Gastroesophageal sphincter (tissue), 3 donors: ENCODE results near the gene PPP2R5C.

ENCODE experiments used
- POLR2A ChIP-seq, 2 donors: fragments of 450-650 bp; IDR thresholded peaks; one replicate each; pipeline ENCODE4 v1.6.1; 2017; ENCODE audit warnings: antibody characterized with exemption in 2 of 2, mild to moderate bottlenecking in 2 of 2, moderate library complexity in 1 of 2
- POLR2AphosphoS5 ChIP-seq: sonication (generic); formaldehyde crosslinking; IDR thresholded peaks from one replicate; pipeline ENCODE4 v1.6.1; 2017; ENCODE audit warnings: antibody characterized with exemption
- TF ChIP-seq, protein P1 (sequence below), 4 experiments: fragments of 200-600 bp in 2 of 4; fragments of 450-650 bp in 2 of 4; sonication (generic) in 1 of 4; IDR thresholded peaks; one replicate each; pipeline ENCODE4 v1.5.1; 2017 to 2019; ENCODE audit warnings: antibody characterized with exemption in 4 of 4, mild to moderate bottlenecking in 2 of 4, moderate library complexity in 2 of 4

DNA sequence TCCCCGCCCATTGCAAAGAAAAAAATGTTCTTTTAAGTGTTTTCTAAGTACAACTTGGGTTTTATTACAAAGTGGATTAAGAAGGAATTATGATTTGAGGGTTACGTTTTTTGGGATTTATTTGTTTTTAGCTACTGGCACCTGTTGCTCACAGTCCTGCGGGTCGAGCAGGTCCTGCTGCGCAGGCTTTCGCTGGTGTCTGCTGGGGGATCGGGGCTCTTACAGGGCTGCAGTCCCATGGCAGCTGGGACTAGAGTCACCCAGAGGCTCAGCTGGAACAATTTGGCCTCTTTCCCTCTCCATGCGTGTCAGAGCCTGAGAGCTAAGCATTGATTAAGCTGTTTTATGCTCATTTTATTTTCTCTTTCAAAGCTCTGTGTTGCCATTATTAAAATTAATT, 147.3 kb downstream of the PPP2R5C start:
- TF ChIP-seq, protein P1, sequence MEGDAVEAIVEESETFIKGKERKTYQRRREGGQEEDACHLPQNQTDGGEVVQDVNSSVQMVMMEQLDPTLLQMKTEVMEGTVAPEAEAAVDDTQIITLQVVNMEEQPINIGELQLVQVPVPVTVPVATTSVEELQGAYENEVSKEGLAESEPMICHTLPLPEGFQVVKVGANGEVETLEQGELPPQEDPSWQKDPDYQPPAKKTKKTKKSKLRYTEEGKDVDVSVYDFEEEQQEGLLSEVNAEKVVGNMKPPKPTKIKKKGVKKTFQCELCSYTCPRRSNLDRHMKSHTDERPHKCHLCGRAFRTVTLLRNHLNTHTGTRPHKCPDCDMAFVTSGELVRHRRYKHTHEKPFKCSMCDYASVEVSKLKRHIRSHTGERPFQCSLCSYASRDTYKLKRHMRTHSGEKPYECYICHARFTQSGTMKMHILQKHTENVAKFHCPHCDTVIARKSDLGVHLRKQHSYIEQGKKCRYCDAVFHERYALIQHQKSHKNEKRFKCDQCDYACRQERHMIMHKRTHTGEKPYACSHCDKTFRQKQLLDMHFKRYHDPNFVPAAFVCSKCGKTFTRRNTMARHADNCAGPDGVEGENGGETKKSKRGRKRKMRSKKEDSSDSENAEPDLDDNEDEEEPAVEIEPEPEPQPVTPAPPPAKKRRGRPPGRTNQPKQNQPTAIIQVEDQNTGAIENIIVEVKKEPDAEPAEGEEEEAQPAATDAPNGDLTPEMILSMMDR (IDR thresholded peaks at IDR 0.05), result no peak
- no peak for TF ChIP-seq POLR2AphosphoS5
- TF ChIP-seq POLR2A (IDR thresholded peaks at IDR 0.05), result no peak
